HEK293T (cell line): ENCODE measurements around the gene MORF4L1.
"Not testable (repeated sequence)": the region's sequence is repeated elsewhere in the genome, so short reads cannot be mapped to it uniquely, and the experiment has no call there.

ENCODE experiments used
- CTCF ChIA-PET: fragments of 350-600 bp; formaldehyde crosslinking; extraction: SDS; loops from one replicate; lab custom pipeline; 2021; ENCODE audit warnings: antibody characterized with exemption, inconsistent platforms; lab: Yijun Ruan, JAX
- POLR2A ChIA-PET: fragments of 350-600 bp; formaldehyde crosslinking; extraction: SDS; loops from one replicate; lab custom pipeline; 2020; ENCODE audit warnings: antibody characterized with exemption, inconsistent platforms; lab: Yijun Ruan, JAX
- DNase-seq: peaks from one replicate; pipeline ENCODE4 v3.0.0; 2012; ENCODE audit warnings: mixed read lengths; ENCODE audit errors: extremely low spot score
- ARNT ChIP-seq: fragments of 450-650 bp; IDR thresholded peaks from 2 replicates; pipeline ENCODE4 v1.6.1; 2017; ENCODE audit warnings: mild to moderate bottlenecking
- BHLHE40 ChIP-seq: fragments of 450-650 bp; IDR thresholded peaks from 2 replicates; pipeline ENCODE4 v1.6.1; 2016; ENCODE audit warnings: mild to moderate bottlenecking, moderate library complexity, borderline replicate concordance
- CTBP1 ChIP-seq: fragments of 450-650 bp; IDR thresholded peaks from 2 replicates; pipeline ENCODE4 v1.6.1; 2016; ENCODE audit warnings: borderline replicate concordance
- ELF4 ChIP-seq: fragments of 450-650 bp; IDR thresholded peaks from 2 replicates; pipeline ENCODE4 v1.6.1; 2017; ENCODE audit warnings: antibody characterized with exemption
- FOXA1 ChIP-seq: fragments of 450-650 bp; IDR thresholded peaks from 2 replicates; pipeline ENCODE4 v1.6.1; 2016; ENCODE audit warnings: mild to moderate bottlenecking
- FOXK2 ChIP-seq: fragments of 450-650 bp; IDR thresholded peaks from 2 replicates; pipeline ENCODE4 v1.6.1; 2016; ENCODE audit warnings: mild to moderate bottlenecking
- FOXM1 ChIP-seq: fragments of 450-650 bp; IDR thresholded peaks from 2 replicates; pipeline ENCODE4 v1.6.1; 2017; ENCODE audit warnings: mild to moderate bottlenecking, borderline replicate concordance
- HDGF ChIP-seq: fragments of 450-650 bp; IDR thresholded peaks from 2 replicates; pipeline ENCODE4 v1.6.1; 2017; ENCODE audit warnings: antibody characterized with exemption, borderline replicate concordance
- L3MBTL2 ChIP-seq: fragments of 450-650 bp; conservative IDR thresholded peaks from 2 replicates; pipeline ENCODE4 v1.6.1; 2016; ENCODE audit warnings: mild to moderate bottlenecking
- LEF1 ChIP-seq: fragments of 450-650 bp; IDR thresholded peaks from 2 replicates; pipeline ENCODE4 v1.6.1; 2017; ENCODE audit warnings: mild to moderate bottlenecking, borderline replicate concordance
- NFRKB ChIP-seq: fragments of 450-650 bp; IDR thresholded peaks from 2 replicates; pipeline ENCODE4 v1.6.1; 2016; ENCODE audit warnings: mild to moderate bottlenecking, moderate library complexity
- PKNOX1 ChIP-seq: fragments of 450-650 bp; IDR thresholded peaks from 2 replicates; pipeline ENCODE4 v1.6.1; 2016
- SP1 ChIP-seq: fragments of 450-650 bp; IDR thresholded peaks from 2 replicates; pipeline ENCODE4 v1.6.1; 2017
- SUZ12 ChIP-seq: fragments of 450-650 bp; IDR thresholded peaks from 2 replicates; pipeline ENCODE4 v1.6.1; 2016; ENCODE audit warnings: mild to moderate bottlenecking
- TARDBP ChIP-seq: fragments of 450-650 bp; IDR thresholded peaks from 2 replicates; pipeline ENCODE4 v1.6.1; 2016
- ZNF384 ChIP-seq: fragments of 450-650 bp; IDR thresholded peaks from 2 replicates; pipeline ENCODE4 v1.6.1; 2016

MORF4L1 gene

GRCh38 chr15:78893538-78893937 is 20.8 kb downstream of the MORF4L1 start:
- ChIA-PET CTCF (interaction anchor here (2.2 kb wide), 1 partner anchor 13 kb away, joined by 8 read pairs; no protein-coding TSS in a partner anchor), POLR2A (no interaction called here)
- no peak for DNase-seq
- TF ChIP-seq FOXM1, result no peak
- TF ChIP-seq ARNT, result no peak
- no peak for TF ChIP-seq LEF1
- TF ChIP-seq SP1, result no peak
- TF ChIP-seq TARDBP, result no peak
- TF ChIP-seq NFRKB, result no peak
- TF ChIP-seq BHLHE40, result no peak
- TF ChIP-seq FOXK2, result no peak
- no peak for TF ChIP-seq L3MBTL2
- no peak for TF ChIP-seq CTBP1
- no peak for TF ChIP-seq HDGF

GRCh38 chr15:78895471-78895870 is 22.8 kb downstream of the MORF4L1 start:
- ChIA-PET CTCF (no interaction called here), POLR2A (no interaction called here)
- TF ChIP-seq CTBP1 (no peak), ARNT (no peak), BHLHE40 (no peak), PKNOX1 (no peak), FOXA1 (no peak), NFRKB (no peak), HDGF (no peak), ELF4 (no peak), FOXM1 (no peak), L3MBTL2 (no peak)
- DNase-seq, result no peak

GRCh38 chr15:78898540-78898939 is 25.9 kb downstream of the MORF4L1 start:
- no peak for DNase-seq
- POLR2A ChIA-PET, result no interaction called here
- CTCF ChIA-PET, result interaction anchor here (1.9 kb wide), 1 partner anchor 10 kb away, joined by 5 read pairs; no protein-coding TSS in a partner anchor
- TF ChIP-seq SUZ12, result no peak
- TF ChIP-seq L3MBTL2, result no peak
- TF ChIP-seq TARDBP, result no peak
- TF ChIP-seq NFRKB, result no peak
- no peak for TF ChIP-seq FOXM1
- no peak for TF ChIP-seq SP1
- no peak for TF ChIP-seq FOXK2
- no peak for TF ChIP-seq PKNOX1
- no peak for TF ChIP-seq ELF4
- no peak for TF ChIP-seq CTBP1
- no peak for TF ChIP-seq HDGF
- no peak for TF ChIP-seq BHLHE40
- no peak for TF ChIP-seq ZNF384
- TF ChIP-seq FOXA1, result no peak
- TF ChIP-seq LEF1, result no peak
- TF ChIP-seq ARNT, result no peak

GRCh38 chr15:78900819-78901533 is 28.3 kb downstream of the MORF4L1 start:
- POLR2A ChIA-PET, CTCF ChIA-PET, DNase-seq: not testable (repeated sequence)

- POLR2A ChIA-PET, CTCF ChIA-PET, DNase-seq: not testable (repeated sequence)
Observed at GRCh38 chr15:78902281-78903032, 29.8 kb downstream of the MORF4L1 start.

- CTCF ChIA-PET, result interaction anchor here (0.6 kb wide), 1 partner anchor 60 kb away, joined by 5 read pairs; no protein-coding TSS in a partner anchor
- TF ChIP-seq FOXK2 (no peak), CTBP1 (no peak), SP1 (no peak), SUZ12 (no peak), HDGF (no peak), TARDBP (no peak), NFRKB (no peak), PKNOX1 (no peak), LEF1 (no peak), FOXM1 (no peak), BHLHE40 (no peak), ARNT (no peak), L3MBTL2 (no peak), ELF4 (no peak), FOXA1 (no peak), ZNF384 (no peak)
- DNase-seq, result no peak
- POLR2A ChIA-PET, result no interaction called here
Observed at GRCh38 chr15:78904599-78905358, 32.1 kb downstream of the MORF4L1 start.
